HEK293 (cell line): Measurements from ENCODE around the gene KLHL29.

Source experiments
- CTCF ChIA-PET: fragments of 350-600 bp; formaldehyde crosslinking; extraction: SDS; loops from one replicate; lab custom pipeline; 2021; ENCODE audit warnings: antibody characterized with exemption; lab: Yijun Ruan, JAX
- POLR2A ChIA-PET: fragments of 300-600 bp; formaldehyde crosslinking; extraction: SDS; loops from one replicate; lab custom pipeline; 2020; ENCODE audit warnings: antibody characterized with exemption, inconsistent platforms; lab: Yijun Ruan, JAX
- H3K27ac ChIP-seq: fragments of 200-500 bp; sonication (Bioruptor generic); 2 replicates; pipeline ENCODE4 v1.5.1; 2014; ENCODE audit warnings: low read depth, low read length, control low read depth, inconsistent platforms; ENCODE audit errors: extremely low read depth
- H3K36me3 ChIP-seq, 2 experiments: fragments of 200-500 bp in 1 of 2; sonication (Bioruptor generic) in 1 of 2; 1 replicate in 1 of 2; 2 replicates in 1 of 2; pipeline ENCODE4 v1.5.1; 2014 to 2017; ENCODE audit warnings: inconsistent platforms in 2 of 2, low read length in 2 of 2; ENCODE audit not compliant: control insufficient read depth in 2 of 2, insufficient read depth in 1 of 2
- H3K4me1 ChIP-seq: fragments of 200-500 bp; sonication (Bioruptor generic); 2 replicates; pipeline ENCODE4 v1.5.1; 2014; ENCODE audit warnings: mild to moderate bottlenecking, low read length, inconsistent platforms; ENCODE audit not compliant: control insufficient read depth, insufficient read depth
- H3K4me3 ChIP-seq: 2 replicates; pipeline ENCODE4 v1.5.1; 2011; ENCODE audit warnings: low read depth, mild to moderate bottlenecking, control low read depth, low read length, moderate library complexity
- H3K9me3 ChIP-seq: fragments of 200-500 bp; sonication (Bioruptor generic); 2 replicates; pipeline ENCODE4 v1.5.1; 2014; ENCODE audit warnings: low read depth, low read length, inconsistent platforms; ENCODE audit not compliant: control insufficient read depth, insufficient read depth
- GFI1B ChIP-seq: fragments of 450-650 bp; formaldehyde crosslinking; IDR thresholded peaks from 2 replicates; pipeline ENCODE4 v1.5.1; 2016; ENCODE audit warnings: missing biosample characterization, missing genetic modification characterization
- GLIS1 ChIP-seq: fragments of 450-650 bp; formaldehyde crosslinking; IDR thresholded peaks from 2 replicates; pipeline ENCODE4 v1.5.1; 2016; ENCODE audit warnings: missing biosample characterization, missing genetic modification characterization
- MEIS1 ChIP-seq: sonication (generic); formaldehyde crosslinking; IDR thresholded peaks from 2 replicates; pipeline ENCODE4 v1.8.1; 2022; ENCODE audit warnings: missing genetic modification reagents, mild to moderate bottlenecking, borderline replicate concordance
- YY1 ChIP-seq: fragments of 450-650 bp; formaldehyde crosslinking; IDR thresholded peaks from 2 replicates; pipeline ENCODE4 v1.5.1; 2018; ENCODE audit warnings: missing biosample characterization, missing genetic modification characterization
- ZNF121 ChIP-seq: fragments of 450-650 bp; formaldehyde crosslinking; IDR thresholded peaks from 2 replicates; pipeline ENCODE4 v1.5.1; 2016; ENCODE audit warnings: missing biosample characterization, missing genetic modification characterization
- ZNF133 ChIP-seq: fragments of 450-650 bp; formaldehyde crosslinking; IDR thresholded peaks from 2 replicates; pipeline ENCODE4 v1.5.1; 2016; ENCODE audit warnings: missing biosample characterization, missing genetic modification characterization
- ZNF157 ChIP-seq: fragments of 450-650 bp; formaldehyde crosslinking; IDR thresholded peaks from 2 replicates; pipeline ENCODE4 v1.5.1; 2016; ENCODE audit warnings: missing biosample characterization, missing genetic modification characterization
- ZNF19 ChIP-seq: fragments of 450-650 bp; formaldehyde crosslinking; IDR thresholded peaks from 2 replicates; pipeline ENCODE4; 2016; ENCODE audit warnings: missing biosample characterization, missing genetic modification characterization, low read depth
- ZNF239 ChIP-seq: fragments of 450-650 bp; formaldehyde crosslinking; IDR thresholded peaks from 2 replicates; pipeline ENCODE4 v1.5.1; 2016; ENCODE audit warnings: missing biosample characterization, missing genetic modification characterization
- ZNF341 ChIP-seq: fragments of 450-650 bp; formaldehyde crosslinking; IDR thresholded peaks from 2 replicates; pipeline ENCODE4; 2016; ENCODE audit warnings: low read depth, missing biosample characterization, missing genetic modification characterization
- ZNF416 ChIP-seq: fragments of 450-650 bp; formaldehyde crosslinking; IDR thresholded peaks from 2 replicates; pipeline ENCODE4 v1.5.1; 2016; ENCODE audit warnings: missing biosample characterization, missing genetic modification characterization
- ZNF473 ChIP-seq: fragments of 450-650 bp; formaldehyde crosslinking; IDR thresholded peaks from 2 replicates; pipeline ENCODE4 v1.5.1; 2017; ENCODE audit warnings: missing biosample characterization, missing genetic modification characterization
- ZNF514 ChIP-seq: fragments of 450-650 bp; formaldehyde crosslinking; IDR thresholded peaks from 2 replicates; pipeline ENCODE4 v1.5.1; 2016; ENCODE audit warnings: missing biosample characterization, missing genetic modification characterization
- ZNF548 ChIP-seq: fragments of 450-650 bp; formaldehyde crosslinking; IDR thresholded peaks from 2 replicates; pipeline ENCODE4 v1.5.1; 2016; ENCODE audit warnings: missing biosample characterization, missing genetic modification characterization
- ZNF660 ChIP-seq: fragments of 450-650 bp; IDR thresholded peaks from 2 replicates; pipeline ENCODE4 v1.5.1; 2018; ENCODE audit warnings: missing biosample characterization, mild to moderate bottlenecking, missing genetic modification characterization
- ZNF791 ChIP-seq: fragments of 450-650 bp; formaldehyde crosslinking; IDR thresholded peaks from 2 replicates; pipeline ENCODE4 v1.5.1; 2016; ENCODE audit warnings: missing biosample characterization, missing genetic modification characterization
- TF ChIP-seq, protein P1 (sequence below): fragments of 450-650 bp; IDR thresholded peaks from 2 replicates; pipeline ENCODE4 v1.5.1; 2018; ENCODE audit warnings: missing biosample characterization, missing genetic modification characterization
- TF ChIP-seq, protein P2 (sequence below): fragments of 450-650 bp; formaldehyde crosslinking; IDR thresholded peaks from 2 replicates; pipeline ENCODE4 v1.5.1; 2017; ENCODE audit warnings: missing biosample characterization, missing genetic modification characterization
- TF ChIP-seq, protein P3 (sequence below): fragments of 450-650 bp; formaldehyde crosslinking; IDR thresholded peaks from 2 replicates; pipeline ENCODE4 v1.5.1; 2016; ENCODE audit warnings: missing biosample characterization, missing genetic modification characterization
- TF ChIP-seq, protein P4 (sequence below): fragments of 450-650 bp; formaldehyde crosslinking; IDR thresholded peaks from 2 replicates; pipeline ENCODE4 v1.5.1; 2016; ENCODE audit warnings: missing biosample characterization, missing genetic modification characterization, borderline replicate concordance

Gene KLHL29

DNA sequence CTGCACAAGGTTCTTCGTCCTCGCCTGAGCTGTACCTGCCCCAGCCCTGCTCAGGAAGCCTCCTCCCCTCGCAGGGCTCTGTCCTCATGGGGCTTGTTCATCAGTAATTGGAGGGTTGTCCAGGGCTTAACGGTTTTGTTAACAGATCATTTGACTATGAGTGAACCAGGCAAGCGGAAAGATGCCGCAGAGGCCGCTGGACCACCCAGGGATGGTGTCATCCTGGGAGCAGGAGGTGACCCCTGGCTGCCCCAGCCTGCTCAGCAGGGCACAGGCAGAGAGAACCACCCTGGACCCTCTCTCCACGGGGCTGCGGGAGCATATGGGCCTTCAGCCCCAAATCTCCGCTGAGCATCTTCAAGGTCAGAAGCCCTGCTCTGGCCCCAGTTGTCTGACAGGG lies 264.3 kb downstream of the KLHL29 start:
- Histone ChIP-seq H3K4me3 (no peak overlapping the region), H3K4me1 (no peaks in the 10 kb centered on the region), H3K36me3 (peaks cover 0 to 2% of the 10 kb centered on the region in 2 experiments; a peak in 1 of 3 replicates), H3K9me3 (no peaks in the 10 kb centered on the region), H3K27ac (no peak overlapping the region)
- ChIA-PET POLR2A (no interaction called here), CTCF (interaction anchor here (1.1 kb wide), 1 partner anchor 11 kb away, joined by 3 read pairs; no protein-coding TSS in a partner anchor)
- TF ChIP-seq ZNF473 (no peak), YY1 (no peak), ZNF341 (tag by site-specific recombination) (no peak), ZNF239 (tag by site-specific recombination) (no peak), GLIS1 (tag by site-specific recombination) (no peak)

DNA sequence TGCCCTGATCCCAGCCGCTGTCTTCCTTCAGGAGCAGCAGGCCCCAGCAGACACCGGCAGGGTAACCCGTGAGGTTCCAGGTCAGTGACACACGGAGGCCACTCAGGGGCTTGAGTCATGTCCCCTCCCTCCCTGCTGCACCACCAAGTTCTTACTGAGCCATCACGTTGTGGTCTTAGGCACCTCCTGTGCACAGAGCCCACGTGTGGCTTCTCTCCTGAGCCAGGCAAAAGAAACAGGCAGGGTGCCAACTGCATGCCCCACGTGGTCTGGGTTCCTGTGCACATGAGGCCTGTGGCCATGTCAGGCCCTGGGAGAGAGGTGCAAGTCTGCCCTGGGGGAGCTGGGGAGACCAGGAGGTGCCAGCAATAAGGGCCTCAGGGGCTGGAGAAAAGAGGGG lies 264.8 kb downstream of the KLHL29 start:
- Histone ChIP-seq H3K4me1 (no peaks in the 10 kb centered on the region), H3K4me3 (no peak overlapping the region), H3K36me3 (no peaks in the 10 kb centered on the region), H3K9me3 (no peaks in the 10 kb centered on the region), H3K27ac (no peak overlapping the region)
- ChIA-PET POLR2A (no interaction called here), CTCF (no interaction called here)
- no peak for TF ChIP-seq MEIS1 (CRISPR knock-in tag)
- no peak for TF ChIP-seq ZNF133
- TF ChIP-seq, protein P1, sequence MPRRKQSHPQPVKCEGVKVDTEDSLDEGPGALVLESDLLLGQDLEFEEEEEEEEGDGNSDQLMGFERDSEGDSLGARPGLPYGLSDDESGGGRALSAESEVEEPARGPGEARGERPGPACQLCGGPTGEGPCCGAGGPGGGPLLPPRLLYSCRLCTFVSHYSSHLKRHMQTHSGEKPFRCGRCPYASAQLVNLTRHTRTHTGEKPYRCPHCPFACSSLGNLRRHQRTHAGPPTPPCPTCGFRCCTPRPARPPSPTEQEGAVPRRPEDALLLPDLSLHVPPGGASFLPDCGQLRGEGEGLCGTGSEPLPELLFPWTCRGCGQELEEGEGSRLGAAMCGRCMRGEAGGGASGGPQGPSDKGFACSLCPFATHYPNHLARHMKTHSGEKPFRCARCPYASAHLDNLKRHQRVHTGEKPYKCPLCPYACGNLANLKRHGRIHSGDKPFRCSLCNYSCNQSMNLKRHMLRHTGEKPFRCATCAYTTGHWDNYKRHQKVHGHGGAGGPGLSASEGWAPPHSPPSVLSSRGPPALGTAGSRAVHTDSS (tag by site-specific recombination) = no peak
- no peak for TF ChIP-seq ZNF121 (tag by site-specific recombination)
- no peak for TF ChIP-seq GFI1B (tag by site-specific recombination)
- TF ChIP-seq ZNF514 (tag by site-specific recombination) = no peak
- TF ChIP-seq, protein P2, sequence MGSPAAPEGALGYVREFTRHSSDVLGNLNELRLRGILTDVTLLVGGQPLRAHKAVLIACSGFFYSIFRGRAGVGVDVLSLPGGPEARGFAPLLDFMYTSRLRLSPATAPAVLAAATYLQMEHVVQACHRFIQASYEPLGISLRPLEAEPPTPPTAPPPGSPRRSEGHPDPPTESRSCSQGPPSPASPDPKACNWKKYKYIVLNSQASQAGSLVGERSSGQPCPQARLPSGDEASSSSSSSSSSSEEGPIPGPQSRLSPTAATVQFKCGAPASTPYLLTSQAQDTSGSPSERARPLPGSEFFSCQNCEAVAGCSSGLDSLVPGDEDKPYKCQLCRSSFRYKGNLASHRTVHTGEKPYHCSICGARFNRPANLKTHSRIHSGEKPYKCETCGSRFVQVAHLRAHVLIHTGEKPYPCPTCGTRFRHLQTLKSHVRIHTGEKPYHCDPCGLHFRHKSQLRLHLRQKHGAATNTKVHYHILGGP (tag by site-specific recombination) = no peak
- no peak for TF ChIP-seq ZNF19 (tag by site-specific recombination)
- TF ChIP-seq ZNF157 (tag by site-specific recombination) = no peak
- no peak for TF ChIP-seq ZNF416 (tag by site-specific recombination)
- TF ChIP-seq ZNF791 (tag by site-specific recombination) = no peak
- TF ChIP-seq, protein P3, sequence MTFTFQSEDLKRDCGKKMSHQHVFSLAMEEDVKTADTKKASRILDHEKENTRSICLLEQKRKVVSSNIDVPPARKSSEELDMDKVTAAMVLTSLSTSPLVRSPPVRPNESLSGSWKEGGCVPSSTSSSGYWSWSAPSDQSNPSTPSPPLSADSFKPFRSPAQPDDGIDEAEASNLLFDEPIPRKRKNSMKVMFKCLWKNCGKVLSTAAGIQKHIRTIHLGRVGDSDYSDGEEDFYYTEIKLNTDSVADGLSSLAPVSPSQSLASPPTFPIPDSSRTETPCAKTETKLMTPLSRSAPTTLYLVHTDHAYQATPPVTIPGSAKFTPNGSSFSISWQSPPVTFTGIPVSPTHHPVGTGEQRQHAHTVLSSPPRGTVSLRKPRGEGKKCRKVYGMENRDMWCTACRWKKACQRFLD (tag by site-specific recombination) = no peak

DNA sequence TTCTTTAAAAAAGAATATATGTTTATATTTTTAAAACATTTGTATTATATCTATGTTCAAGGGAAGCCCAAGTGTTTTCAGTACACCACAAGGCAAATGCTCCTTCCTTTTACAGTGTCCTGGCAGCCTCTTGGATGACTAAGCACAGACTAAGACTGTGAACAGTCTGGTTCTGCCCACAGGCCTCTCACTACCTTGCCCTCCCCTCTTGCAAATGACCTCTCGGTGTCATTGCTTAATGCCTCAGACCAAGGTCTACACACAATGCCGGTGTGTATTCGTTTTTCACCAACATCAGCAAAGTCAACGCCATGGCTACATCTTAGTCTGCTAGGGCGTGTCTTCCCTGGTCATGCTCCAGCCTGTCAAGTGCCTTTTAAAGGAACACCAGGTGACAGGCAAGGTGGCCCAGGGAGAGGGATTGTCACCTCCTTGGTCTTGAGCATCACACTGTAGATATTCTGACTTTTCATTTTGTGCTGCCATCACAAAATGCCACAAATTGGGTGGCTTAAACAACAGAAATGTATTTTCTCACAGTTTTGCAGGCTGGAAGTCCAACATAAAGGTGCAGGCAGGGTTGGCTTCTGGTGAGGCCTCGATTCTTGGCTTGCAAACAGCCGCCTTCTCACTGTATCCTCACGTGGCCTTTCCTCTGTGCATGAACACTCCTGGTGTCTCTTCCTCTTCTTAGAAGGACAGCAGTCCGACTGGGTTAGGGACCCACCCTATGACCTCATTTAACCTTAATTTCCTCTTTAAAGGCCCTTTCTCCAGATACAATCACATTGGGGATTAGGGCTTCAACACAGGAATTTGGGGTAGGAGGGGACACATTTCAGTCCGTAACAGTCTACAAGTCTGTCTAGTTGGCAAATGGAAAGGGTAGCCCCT lies 266.5 kb downstream of the KLHL29 start:
- TF ChIP-seq, protein P4, sequence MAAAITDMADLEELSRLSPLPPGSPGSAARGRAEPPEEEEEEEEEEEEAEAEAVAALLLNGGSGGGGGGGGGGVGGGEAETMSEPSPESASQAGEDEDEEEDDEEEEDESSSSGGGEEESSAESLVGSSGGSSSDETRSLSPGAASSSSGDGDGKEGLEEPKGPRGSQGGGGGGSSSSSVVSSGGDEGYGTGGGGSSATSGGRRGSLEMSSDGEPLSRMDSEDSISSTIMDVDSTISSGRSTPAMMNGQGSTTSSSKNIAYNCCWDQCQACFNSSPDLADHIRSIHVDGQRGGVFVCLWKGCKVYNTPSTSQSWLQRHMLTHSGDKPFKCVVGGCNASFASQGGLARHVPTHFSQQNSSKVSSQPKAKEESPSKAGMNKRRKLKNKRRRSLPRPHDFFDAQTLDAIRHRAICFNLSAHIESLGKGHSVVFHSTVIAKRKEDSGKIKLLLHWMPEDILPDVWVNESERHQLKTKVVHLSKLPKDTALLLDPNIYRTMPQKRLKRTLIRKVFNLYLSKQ = no peak
- TF ChIP-seq ZNF548 (peak; percentile 66; the same call in 1 of the 2 replicates), ZNF660 (tag by site-specific recombination) (no peak)
- TF ChIP-seq, all 188 proteins: peak for 1
- no peaks in the 10 kb centered on the region for H3K4me1 ChIP-seq

More for the DNA sequence above, 266.5 kb downstream of the KLHL29 start:
- ChIA-PET POLR2A (no interaction called here), CTCF (no interaction called here)
- Histone ChIP-seq H3K36me3 (no peaks in the 10 kb centered on the region), H3K4me3 (no peak overlapping the region), H3K9me3 (no peaks in the 10 kb centered on the region), H3K27ac (no peak overlapping the region)
